Activated CD4-positive, alpha-beta T cell treated with anti-CD3 and anti-CD28 coated beads, Interleukin-2, amount 10 ng/mL, durations not matched to agents 7 days and 5 days (primary cell): ENCODE results near the gene LRRC3C. TPM values are rescaled to one million over a fixed set of nuclear protein-coding genes. Genes with fewer than 3 reads are reported as not detected.
"Not testable (repeated sequence)": the region's sequence is repeated elsewhere in the genome, so short reads cannot be mapped to it uniquely, and the experiment has no call there.

Experiments used
- CTCF ChIA-PET: fragments of 350-600 bp; sonication (Branson Sonifier 250); formaldehyde crosslinking; loops from one replicate; lab custom pipeline; 2021; ENCODE audit warnings: antibody characterized with exemption; lab: Charles Lee
- POLR2A ChIA-PET: fragments of 350-600 bp; sonication (Branson Sonifier 250); formaldehyde crosslinking; loops from one replicate; lab custom pipeline; 2021; ENCODE audit warnings: antibody characterized with exemption; lab: Charles Lee
- DNase-seq: peaks from one replicate; pipeline ENCODE4 v3.0.0-alpha.2; 2020
- H3K27ac Mint-ChIP-seq: one replicate; pipeline ENCODE4 v1.8.0; 2021; ENCODE audit warnings: mild to moderate bottlenecking, moderate library complexity, mixed read lengths
- H3K27me3 Mint-ChIP-seq: one replicate; pipeline ENCODE4 v1.8.0; 2021; ENCODE audit warnings: mixed read lengths
- H3K36me3 Mint-ChIP-seq: one replicate; pipeline ENCODE4 v1.8.0; 2021; ENCODE audit warnings: low read depth, mixed read lengths
- H3K4me1 Mint-ChIP-seq: one replicate; pipeline ENCODE4 v1.8.0; 2021; ENCODE audit warnings: mixed read lengths
- H3K4me3 Mint-ChIP-seq: one replicate; pipeline ENCODE4 v1.8.0; 2021; ENCODE audit warnings: mild to moderate bottlenecking, moderate library complexity, mixed read lengths
- H3K9me3 Mint-ChIP-seq: one replicate; pipeline ENCODE4 v1.8.0; 2021; ENCODE audit warnings: mixed read lengths
- total RNA-seq, 2 experiments: library from RNA; stranded (reverse); gene quantifications; one replicate each; pipeline ENCODE4 v1.2.3, GENCODE V29; 2021

LRRC3C gene
- total RNA-seq, 2 experiments from 2014 or later = not detected

GRCh38 chr17:39939588-39940419 lies 12.3 kb downstream of the LRRC3C start:
- no peaks in the 10 kb centered on the region for H3K27me3 Mint-ChIP-seq
- H3K4me1 Mint-ChIP-seq = peaks cover 19% of the 10 kb centered on the region
- peak; percentile 58 for DNase-seq
- peak overlapping the region; percentile 52 for H3K27ac Mint-ChIP-seq
- no peaks in the 10 kb centered on the region for H3K9me3 Mint-ChIP-seq
- POLR2A ChIA-PET = no interaction called here
- H3K4me3 Mint-ChIP-seq = no peak overlapping the region
- H3K36me3 Mint-ChIP-seq = no peaks in the 10 kb centered on the region
- CTCF ChIA-PET = interaction anchor here (0.6 to 1.6 kb wide), 5 partner anchors 10 to 317 kb away, joined by 3 to 6 read pairs (median 4); partner anchors contain the start of gene PSMD3

GRCh38 chr17:39943702-39944392 lies 16.3 kb downstream of the LRRC3C start:
- ChIA-PET CTCF (no interaction called here), POLR2A (no interaction called here)
- no peaks in the 10 kb centered on the region for H3K27me3 Mint-ChIP-seq
- H3K36me3 Mint-ChIP-seq = no peaks in the 10 kb centered on the region
- no peak overlapping the region for H3K4me3 Mint-ChIP-seq
- DNase-seq = no peak
- no peak overlapping the region for H3K27ac Mint-ChIP-seq
- H3K9me3 Mint-ChIP-seq = no peaks in the 10 kb centered on the region
- H3K4me1 Mint-ChIP-seq = peaks cover 35% of the 10 kb centered on the region

- peaks cover 33% of the 10 kb centered on the region for H3K4me1 Mint-ChIP-seq
- no peak overlapping the region for H3K27ac Mint-ChIP-seq
- H3K4me3 Mint-ChIP-seq = no peak overlapping the region
- CTCF ChIA-PET = interaction anchor here (1.4 kb wide), 1 partner anchor 14 kb away, joined by 3 read pairs; no protein-coding TSS in a partner anchor
- H3K27me3 Mint-ChIP-seq = no peaks in the 10 kb centered on the region
- POLR2A ChIA-PET = no interaction called here
- no peak for DNase-seq
- H3K9me3 Mint-ChIP-seq = no peaks in the 10 kb centered on the region
- H3K36me3 Mint-ChIP-seq = no peaks in the 10 kb centered on the region
Observed at GRCh38 chr17:39944393-39944711, 16.8 kb downstream of the LRRC3C start.

GRCh38 chr17:39946551-39947330 lies 19.2 kb downstream of the LRRC3C start:
- CTCF ChIA-PET = interaction anchor here (0.6 to 1.7 kb wide), 6 partner anchors 12 to 172 kb away, joined by 3 to 9 read pairs (median 4); partner anchors contain the start of gene PSMD3
- POLR2A ChIA-PET = no interaction called here
- Mint-ChIP-seq H3K9me3 (no peaks in the 10 kb centered on the region), H3K36me3 (no peaks in the 10 kb centered on the region), H3K27ac (peak overlapping the region; percentile 31), H3K4me3 (no peak overlapping the region), H3K4me1 (peaks cover 23% of the 10 kb centered on the region), H3K27me3 (peaks cover 3% of the 10 kb centered on the region)
- no peak for DNase-seq

GRCh38 chr17:39948489-39948828 lies 20.9 kb downstream of the LRRC3C start:
- DNase-seq, POLR2A ChIA-PET, H3K9me3 Mint-ChIP-seq, H3K27me3 Mint-ChIP-seq, H3K4me3 Mint-ChIP-seq, H3K36me3 Mint-ChIP-seq: not testable (repeated sequence)
- CTCF ChIA-PET = interaction anchor here (0.8 to 1.7 kb wide), 2 partner anchors 20 to 22 kb away, joined by 3 to 4 read pairs; no protein-coding TSS in a partner anchor
- H3K27ac Mint-ChIP-seq = peak overlapping the region; percentile 62
- peaks cover 34% of the 10 kb centered on the region for H3K4me1 Mint-ChIP-seq

GRCh38 chr17:39949028-39949427 lies 21.5 kb downstream of the LRRC3C start:
- H3K36me3 Mint-ChIP-seq = no peaks in the 10 kb centered on the region
- DNase-seq = no peak
- peaks cover 37% of the 10 kb centered on the region for H3K4me1 Mint-ChIP-seq
- CTCF ChIA-PET = interaction anchor here (0.7 to 1.6 kb wide), 3 partner anchors 9 to 327 kb away, joined by 3 to 4 read pairs (median 3); no protein-coding TSS in a partner anchor
- no peaks in the 10 kb centered on the region for H3K9me3 Mint-ChIP-seq
- no peak overlapping the region for H3K4me3 Mint-ChIP-seq
- POLR2A ChIA-PET = no interaction called here
- peak overlapping the region; percentile 62 for H3K27ac Mint-ChIP-seq
- H3K27me3 Mint-ChIP-seq = peaks cover 3% of the 10 kb centered on the region

GRCh38 chr17:39950871-39951348 lies 23.4 kb downstream of the LRRC3C start:
- DNase-seq = no peak
- peaks cover 3% of the 10 kb centered on the region for H3K27me3 Mint-ChIP-seq
- ChIA-PET POLR2A (interaction anchor here (0.6 kb wide), 1 partner anchor 130 kb away, joined by 4 read pairs; no protein-coding TSS in a partner anchor), CTCF (interaction anchor here (0.7 to 1.5 kb wide), 4 partner anchors 8 to 30 kb away, joined by 3 to 4 read pairs (median 3); partner anchors contain the start of gene PSMD3)
- no peaks in the 10 kb centered on the region for H3K9me3 Mint-ChIP-seq
- no peak overlapping the region for H3K27ac Mint-ChIP-seq
- peaks cover 37% of the 10 kb centered on the region for H3K4me1 Mint-ChIP-seq
- H3K36me3 Mint-ChIP-seq = no peaks in the 10 kb centered on the region
- H3K4me3 Mint-ChIP-seq = no peak overlapping the region

- peaks cover 3% of the 10 kb centered on the region for H3K27me3 Mint-ChIP-seq
- H3K4me3 Mint-ChIP-seq = peak overlapping the region; percentile 59
- peak overlapping the region; percentile 27 for H3K27ac Mint-ChIP-seq
- CTCF ChIA-PET = interaction anchor here (1.4 to 1.5 kb wide), 2 partner anchors 11 to 14 kb away, joined by 3 to 4 read pairs; no protein-coding TSS in a partner anchor
- POLR2A ChIA-PET = no interaction called here
- H3K36me3 Mint-ChIP-seq = no peaks in the 10 kb centered on the region
- peaks cover 37% of the 10 kb centered on the region for H3K4me1 Mint-ChIP-seq
- H3K9me3 Mint-ChIP-seq = no peaks in the 10 kb centered on the region
- DNase-seq = no peak
Observed at GRCh38 chr17:39951924-39952679, 24.6 kb downstream of the LRRC3C start.

GRCh38 chr17:39952680-39953470 lies 25.3 kb downstream of the LRRC3C start:
- no peaks in the 10 kb centered on the region for H3K9me3 Mint-ChIP-seq
- peaks cover 3% of the 10 kb centered on the region for H3K27me3 Mint-ChIP-seq
- H3K36me3 Mint-ChIP-seq = no peaks in the 10 kb centered on the region
- ChIA-PET CTCF (no interaction called here), POLR2A (no interaction called here)
- DNase-seq = peak; percentile 96
- peaks cover 30% of the 10 kb centered on the region for H3K4me1 Mint-ChIP-seq
- H3K4me3 Mint-ChIP-seq = peak overlapping the region; percentile 79
- peak overlapping the region; percentile 90 for H3K27ac Mint-ChIP-seq

GRCh38 chr17:39953471-39953888 lies 25.9 kb downstream of the LRRC3C start:
- CTCF ChIA-PET = no interaction called here
- no peak for DNase-seq
- H3K36me3 Mint-ChIP-seq = no peaks in the 10 kb centered on the region
- POLR2A ChIA-PET = no interaction called here
- no peaks in the 10 kb centered on the region for H3K9me3 Mint-ChIP-seq
- peaks cover 24% of the 10 kb centered on the region for H3K4me1 Mint-ChIP-seq
- peak overlapping the region; percentile 79 for H3K4me3 Mint-ChIP-seq
- H3K27me3 Mint-ChIP-seq = peaks cover 3% of the 10 kb centered on the region
- H3K27ac Mint-ChIP-seq = peak overlapping the region; percentile 90

- H3K27me3 Mint-ChIP-seq = peaks cover 3% of the 10 kb centered on the region
- POLR2A ChIA-PET = no interaction called here
- CTCF ChIA-PET = interaction anchor here (0.7 to 1.6 kb wide), 5 partner anchors 10 to 186 kb away, joined by 3 to 6 read pairs (median 4); partner anchors contain the start of genes CASC3 and PSMD3
- no peak for DNase-seq
- peaks cover 23% of the 10 kb centered on the region for H3K4me1 Mint-ChIP-seq
- no peaks in the 10 kb centered on the region for H3K9me3 Mint-ChIP-seq
- no peak overlapping the region for H3K27ac Mint-ChIP-seq
- H3K4me3 Mint-ChIP-seq = no peak overlapping the region
- H3K36me3 Mint-ChIP-seq = no peaks in the 10 kb centered on the region
Observed at GRCh38 chr17:39954876-39955275, 27.3 kb downstream of the LRRC3C start.
